HepG2 (cell line): Measurements from ENCODE around the gene CDSN. TPM values are rescaled to one million over a fixed set of nuclear protein-coding genes. Genes with fewer than 3 reads are reported as not detected.
"Not testable (repeated sequence)": the region's sequence is repeated elsewhere in the genome, so short reads cannot be mapped to it uniquely, and the experiment has no call there.

Experiments
- ATAC-seq: fragments of 200-7000 bp; cut with Tn5 transposase; 3 replicates; pipeline ENCODE4 v1.9.1; 2020; ENCODE audit warnings: mild to moderate bottlenecking, moderate library complexity
- BruUV-seq: library from RNA; stranded (reverse); fragments of 400-500 nt; replicated peaks from 2 replicates; lab custom pipeline; 2021; lab: Mats Ljungman, UMichigan
- CTCF ChIA-PET: fragments of 300-600 bp; formaldehyde crosslinking; extraction: SDS; loops from one replicate; lab custom pipeline; 2021; ENCODE audit warnings: low total read pairs, inconsistent platforms, low intra/inter-chr PET ratio; lab: Yijun Ruan, JAX
- POLR2A ChIA-PET: fragments of 350-600 bp; sonication (Branson Sonifier 250); formaldehyde crosslinking; loops from one replicate; lab custom pipeline; 2020; ENCODE audit warnings: antibody characterized with exemption, inconsistent platforms; lab: Yijun Ruan, JAX
- DNase-seq: peaks from one replicate; pipeline ENCODE4 v3.0.0-alpha.2; 2015; ENCODE audit warnings: low spot score
- FAIRE-seq: peaks from 3 replicates; lab custom pipeline; 2011; peaks lifted over from hg19 to GRCh38; lab: Jason Lieb, UNC
- H2AFZ ChIP-seq: one replicate; pipeline ENCODE4 v1.6.1; 2011; ENCODE audit warnings: low read length, inconsistent platforms
- H3K27ac ChIP-seq: fragments of 300-600 bp; 3 replicates; pipeline ENCODE4 v1.8.0; 2011; ENCODE audit warnings: mixed run types, mild to moderate bottlenecking, mixed read lengths, low read length, inconsistent platforms; ENCODE audit not compliant: insufficient read depth; ENCODE audit errors: extremely low read length
- H3K27me3 ChIP-seq, 2 experiments: fragments of 200-600 bp in 1 of 2; 2 replicates in 1 of 2; 3 replicates in 1 of 2; pipeline versions ENCODE4 v1.6.0 to v1.8.0; 2011; ENCODE audit warnings: low read length in 2 of 2, mild to moderate bottlenecking in 2 of 2, moderate library complexity in 2 of 2, inconsistent platforms in 1 of 2; ENCODE audit not compliant: insufficient read depth in 2 of 2, control insufficient read depth in 1 of 2
- H3K36me3 ChIP-seq, 2 experiments: fragments of 200-600 bp in 1 of 2; replicated peaks in 1 of 2; 2 replicates in 1 of 2; 3 replicates in 1 of 2; pipeline versions ENCODE4 v1.5.1 to v1.8.0; 2011; ENCODE audit warnings: low read length in 2 of 2, inconsistent platforms in 1 of 2; ENCODE audit not compliant: insufficient read depth in 2 of 2, control insufficient read depth in 1 of 2
- H3K4me1 ChIP-seq: 2 replicates; pipeline ENCODE4 v1.5.1; 2012; ENCODE audit warnings: low read length, inconsistent platforms; ENCODE audit not compliant: insufficient read depth
- H3K4me2 ChIP-seq: 2 replicates; pipeline ENCODE4 v1.6.0; 2011; ENCODE audit warnings: low read depth, low read length, inconsistent platforms
- H3K4me3 ChIP-seq, 3 experiments: fragments of 200-600 bp in 1 of 3; sonication (generic), shearing (Covaris generic) in 1 of 3; replicated peaks in 1 of 3; 2 replicates each; pipeline ENCODE4 v1.5.1; 2011 to 2016; ENCODE audit warnings: low read length in 3 of 3, inconsistent platforms in 2 of 3, low read depth in 2 of 3, mild to moderate bottlenecking in 2 of 3, control low read depth in 1 of 3, mixed read lengths in 1 of 3; ENCODE audit not compliant: insufficient read depth in 1 of 3
- H3K79me2 ChIP-seq: one replicate; pipeline ENCODE4 v1.6.1; 2011; ENCODE audit warnings: low read length, inconsistent platforms; ENCODE audit not compliant: insufficient read depth
- H3K9ac ChIP-seq: 2 replicates; pipeline ENCODE4 v1.6.0; 2011; ENCODE audit warnings: mild to moderate bottlenecking, low read depth, low read length, inconsistent platforms; ENCODE audit not compliant: insufficient read depth
- H3K9me3 ChIP-seq: 2 replicates; pipeline ENCODE4 v1.5.1; 2012; ENCODE audit warnings: mild to moderate bottlenecking, low read length
- H4K20me1 ChIP-seq: 2 replicates; pipeline ENCODE4 v1.6.0; 2011; ENCODE audit warnings: inconsistent platforms, mild to moderate bottlenecking, low read length, moderate library complexity; ENCODE audit not compliant: insufficient read depth
- AGO1 ChIP-seq: fragments of 200-400 bp; formaldehyde crosslinking; IDR thresholded peaks from 2 replicates; pipeline ENCODE4 v1.6.1; 2017; ENCODE audit warnings: mild to moderate bottlenecking, low read depth, low read length, moderate library complexity; ENCODE audit not compliant: poor library complexity, severe bottlenecking
- RNF2 ChIP-seq: fragments of 450-650 bp; conservative IDR thresholded peaks from 2 replicates; pipeline ENCODE4 v1.6.1; 2016; ENCODE audit warnings: low read depth
- SETDB1 ChIP-seq: sonication (generic); formaldehyde crosslinking; IDR thresholded peaks from 2 replicates; pipeline ENCODE4 v1.5.1; 2020; ENCODE audit warnings: missing genetic modification reagents, mild to moderate bottlenecking, borderline replicate concordance
- SKI ChIP-seq: fragments of 450-650 bp; IDR thresholded peaks from one replicate; pipeline ENCODE4 v1.6.1; 2018; ENCODE audit warnings: mild to moderate bottlenecking; ENCODE audit not compliant: partially characterized antibody
- TBP ChIP-seq: sonication (generic); formaldehyde crosslinking; IDR thresholded peaks from 2 replicates; pipeline ENCODE4 v1.5.0; 2020; ENCODE audit warnings: missing genetic modification reagents
- ZNF331 ChIP-seq: sonication (generic); formaldehyde crosslinking; IDR thresholded peaks from 2 replicates; pipeline ENCODE4 v1.4.0; 2020; ENCODE audit warnings: missing genetic modification reagents
- ZNF567 ChIP-seq: sonication (generic); formaldehyde crosslinking; IDR thresholded peaks from 2 replicates; pipeline ENCODE4 v1.8.1; 2023; ENCODE audit warnings: mild to moderate bottlenecking, missing genetic modification reagents, borderline replicate concordance
- ZSCAN20 ChIP-seq: sonication (generic); formaldehyde crosslinking; IDR thresholded peaks from 2 replicates; pipeline ENCODE4 v1.4.0; 2020; ENCODE audit warnings: missing genetic modification reagents, mild to moderate bottlenecking, borderline replicate concordance
- WGBS: methylation state at CpG from one replicate; pipeline ENCODE4 v1.1.6; 2017; ENCODE audit warnings: low lambda C conversion rate; 5-methylcytosine and 5-hydroxymethylcytosine counted together
- in situ Hi-C: cut with HindIII; loops from 2 replicates; pipeline ENCODE4 v1.10.0; 2017; ENCODE audit warnings: low pct_unique_long_range_greater_than_20kb; ENCODE audit not compliant: extremely low pct_ligation_motif_present
- intact Hi-C: fragments of 100-400 bp; cut with micrococcal nuclease; formaldehyde crosslinking; loops from one replicate; pipeline ENCODE4 v1.10.0; 2022; ENCODE audit not compliant: unreplicated experiment
- polyA plus RNA-seq, 8 experiments: library from polyadenylated mRNA; depleted of rRNA in 3 of 8; stranded (reverse) in 7 of 8; unstranded in 1 of 8; fragments of >200 nt; fragmentation: Illumina TruSeq in 4 of 8; extraction: Trizol in 4 of 8; gene quantifications; 2 replicates each; pipeline versions ENCODE4 v1.2.1 to v1.2.3, GENCODE V29; 2011 to 2016; ENCODE audit warnings: low read depth in 4 of 8, missing spikeins in 1 of 8, mixed read lengths in 1 of 8; ENCODE audit not compliant: insufficient read depth in 1 of 8
- total RNA-seq, 5 experiments: library from RNA; depleted of rRNA; stranded (reverse); fragments of >200 nt; fragmentation: Illumina TruSeq; extraction: Trizol; gene quantifications; 2 replicates each; pipeline ENCODE4 v1.2.3, GENCODE V29; 2016; ENCODE audit warnings: low read depth in 1 of 5
- TF ChIP-seq, protein P1 (sequence below): sonication (generic); formaldehyde crosslinking; IDR thresholded peaks from 2 replicates; pipeline ENCODE4 v1.4.0; 2020; ENCODE audit warnings: missing genetic modification reagents, borderline replicate concordance
- TF ChIP-seq, protein P2 (sequence below): sonication (generic); formaldehyde crosslinking; IDR thresholded peaks from 2 replicates; pipeline ENCODE4 v1.9.0; 2021; ENCODE audit warnings: missing genetic modification reagents, borderline replicate concordance
- TF ChIP-seq, protein P3 (sequence below): sonication (generic); formaldehyde crosslinking; IDR thresholded peaks from 2 replicates; pipeline ENCODE4 v1.4.0; 2020; ENCODE audit warnings: mild to moderate bottlenecking, low read depth, missing genetic modification reagents

The CDSN gene
- total and polyA plus RNA-seq, 2 of the 13 experiments (the other 11 are each of a cell fraction or from before 2014, with no cell fraction given) = not detected

DNA sequence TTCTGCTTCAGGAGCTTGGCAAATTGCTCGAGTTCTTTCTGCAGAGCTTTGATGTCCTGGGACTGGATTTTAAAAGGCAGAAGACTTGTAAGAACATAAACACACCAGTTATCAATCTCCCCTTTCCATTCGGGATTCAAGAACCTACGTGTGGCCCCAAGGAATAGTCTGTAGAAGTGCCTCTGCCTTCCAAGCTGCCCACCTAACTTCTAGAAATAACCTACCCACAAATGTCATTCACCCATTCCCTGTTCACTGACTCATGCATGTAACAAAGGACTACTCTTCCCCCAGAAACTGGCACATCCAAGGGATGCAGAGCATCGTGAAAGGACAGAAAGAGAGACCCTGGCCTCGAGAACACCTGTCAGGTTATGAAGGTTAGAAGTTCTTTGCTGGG is 45.7 kb upstream of the CDSN start:
- ATAC-seq (no peak), FAIRE-seq (no peak), DNase-seq (no peak)
- Histone ChIP-seq H2AFZ (no peak overlapping the region), H3K27ac (no peak overlapping the region), H4K20me1 (no peaks in the 10 kb centered on the region; the same call in 1 of the 2 replicates), H3K4me2 (no peak overlapping the region), H3K4me3 (no peak overlapping the region), H3K4me1 (no peaks in the 10 kb centered on the region), H3K9me3 (no peaks in the 10 kb centered on the region), H3K27me3 (no peaks in the 10 kb centered on the region), H3K79me2 (no peaks in the 10 kb centered on the region), H3K9ac (no peak overlapping the region), H3K36me3 (peaks cover 6 to 8% of the 10 kb centered on the region in 2 experiments; a peak in 3 of 5 replicates)
- CTCF ChIA-PET = no interaction called here
- WGBS = 85% methylated on average over 5 of the region's 5 CpGs
- no peak for TF ChIP-seq AGO1
- TF ChIP-seq SETDB1 (CRISPR knock-in tag) = no peak
- no peak for TF ChIP-seq ZSCAN20 (CRISPR knock-in tag)
- no peak for TF ChIP-seq ZNF331 (CRISPR knock-in tag)
- TF ChIP-seq RNF2 = no peak
- TF ChIP-seq ZNF567 (CRISPR knock-in tag) = no peak
- TF ChIP-seq, protein P1, sequence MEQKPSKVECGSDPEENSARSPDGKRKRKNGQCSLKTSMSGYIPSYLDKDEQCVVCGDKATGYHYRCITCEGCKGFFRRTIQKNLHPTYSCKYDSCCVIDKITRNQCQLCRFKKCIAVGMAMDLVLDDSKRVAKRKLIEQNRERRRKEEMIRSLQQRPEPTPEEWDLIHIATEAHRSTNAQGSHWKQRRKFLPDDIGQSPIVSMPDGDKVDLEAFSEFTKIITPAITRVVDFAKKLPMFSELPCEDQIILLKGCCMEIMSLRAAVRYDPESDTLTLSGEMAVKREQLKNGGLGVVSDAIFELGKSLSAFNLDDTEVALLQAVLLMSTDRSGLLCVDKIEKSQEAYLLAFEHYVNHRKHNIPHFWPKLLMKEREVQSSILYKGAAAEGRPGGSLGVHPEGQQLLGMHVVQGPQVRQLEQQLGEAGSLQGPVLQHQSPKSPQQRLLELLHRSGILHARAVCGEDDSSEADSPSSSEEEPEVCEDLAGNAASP (CRISPR knock-in tag) = no peak
- TF ChIP-seq, protein P2, sequence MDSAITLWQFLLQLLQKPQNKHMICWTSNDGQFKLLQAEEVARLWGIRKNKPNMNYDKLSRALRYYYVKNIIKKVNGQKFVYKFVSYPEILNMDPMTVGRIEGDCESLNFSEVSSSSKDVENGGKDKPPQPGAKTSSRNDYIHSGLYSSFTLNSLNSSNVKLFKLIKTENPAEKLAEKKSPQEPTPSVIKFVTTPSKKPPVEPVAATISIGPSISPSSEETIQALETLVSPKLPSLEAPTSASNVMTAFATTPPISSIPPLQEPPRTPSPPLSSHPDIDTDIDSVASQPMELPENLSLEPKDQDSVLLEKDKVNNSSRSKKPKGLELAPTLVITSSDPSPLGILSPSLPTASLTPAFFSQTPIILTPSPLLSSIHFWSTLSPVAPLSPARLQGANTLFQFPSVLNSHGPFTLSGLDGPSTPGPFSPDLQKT (CRISPR knock-in tag) = no peak
- TF ChIP-seq SKI = no peak
- TF ChIP-seq, protein P3, sequence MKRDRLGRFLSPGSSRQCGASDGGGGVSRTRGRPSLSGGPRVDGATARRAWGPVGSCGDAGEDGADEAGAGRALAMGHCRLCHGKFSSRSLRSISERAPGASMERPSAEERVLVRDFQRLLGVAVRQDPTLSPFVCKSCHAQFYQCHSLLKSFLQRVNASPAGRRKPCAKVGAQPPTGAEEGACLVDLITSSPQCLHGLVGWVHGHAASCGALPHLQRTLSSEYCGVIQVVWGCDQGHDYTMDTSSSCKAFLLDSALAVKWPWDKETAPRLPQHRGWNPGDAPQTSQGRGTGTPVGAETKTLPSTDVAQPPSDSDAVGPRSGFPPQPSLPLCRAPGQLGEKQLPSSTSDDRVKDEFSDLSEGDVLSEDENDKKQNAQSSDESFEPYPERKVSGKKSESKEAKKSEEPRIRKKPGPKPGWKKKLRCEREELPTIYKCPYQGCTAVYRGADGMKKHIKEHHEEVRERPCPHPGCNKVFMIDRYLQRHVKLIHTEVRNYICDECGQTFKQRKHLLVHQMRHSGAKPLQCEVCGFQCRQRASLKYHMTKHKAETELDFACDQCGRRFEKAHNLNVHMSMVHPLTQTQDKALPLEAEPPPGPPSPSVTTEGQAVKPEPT = no peak
- no peak for TF ChIP-seq TBP (CRISPR knock-in tag)
- POLR2A ChIA-PET = no interaction called here
- no TSS peak for BruUV-seq
- in situ Hi-C loops = no loop called here
- intact Hi-C loops = no loop called here

DNA sequence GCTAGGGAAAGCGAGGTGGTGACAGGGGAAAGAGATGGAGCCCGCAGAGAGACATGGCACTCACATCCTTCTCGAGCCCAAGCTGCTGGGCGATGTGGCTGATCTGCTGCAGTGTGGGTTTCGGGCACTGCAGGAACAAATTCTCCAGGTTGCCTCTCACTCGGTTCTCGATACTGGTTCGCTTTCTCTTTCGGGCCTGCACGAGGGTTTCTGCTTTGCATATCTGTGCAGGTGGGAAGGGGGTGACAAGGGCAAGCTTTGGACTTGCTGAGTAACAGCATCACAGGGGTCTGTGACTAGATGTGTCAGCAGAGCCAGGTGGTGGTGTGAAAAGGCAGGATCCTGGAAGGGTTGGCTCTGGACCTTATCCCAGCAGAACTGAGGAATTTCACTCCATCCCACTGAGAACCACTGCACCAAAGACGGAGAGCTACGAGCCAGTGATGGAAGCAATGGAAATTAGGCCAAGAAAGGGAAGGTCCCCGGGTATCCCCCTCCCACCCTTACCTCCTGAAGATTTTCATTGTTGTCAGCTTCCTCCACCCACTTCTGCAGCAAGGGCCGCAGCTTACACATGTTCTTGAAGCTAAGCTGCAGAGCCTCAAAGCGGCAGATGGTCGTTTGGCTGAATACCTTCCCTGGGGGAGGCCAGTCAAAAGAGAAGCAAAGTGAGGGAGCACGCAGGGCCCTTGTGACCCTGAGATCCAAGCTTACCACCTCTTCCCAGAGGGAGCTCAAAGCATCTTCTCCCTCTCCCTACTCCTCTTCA is 45.0 kb upstream of the CDSN start:
- POLR2A ChIA-PET, H3K27ac ChIP-seq, H3K36me3 ChIP-seq, in situ Hi-C loops, H3K9me3 ChIP-seq, H3K79me2 ChIP-seq, DNase-seq, H3K4me2 ChIP-seq, H3K27me3 ChIP-seq, ATAC-seq, H4K20me1 ChIP-seq, FAIRE-seq, BruUV-seq, H3K9ac ChIP-seq, intact Hi-C loops, H3K4me3 ChIP-seq, H3K4me1 ChIP-seq, CTCF ChIA-PET, H2AFZ ChIP-seq: not testable (repeated sequence)
- 95% methylated on average over 17 of the region's 17 CpGs for WGBS
